ENCODE data around the gene ALDH1A3.

The ALDH1A3 gene

DNA sequence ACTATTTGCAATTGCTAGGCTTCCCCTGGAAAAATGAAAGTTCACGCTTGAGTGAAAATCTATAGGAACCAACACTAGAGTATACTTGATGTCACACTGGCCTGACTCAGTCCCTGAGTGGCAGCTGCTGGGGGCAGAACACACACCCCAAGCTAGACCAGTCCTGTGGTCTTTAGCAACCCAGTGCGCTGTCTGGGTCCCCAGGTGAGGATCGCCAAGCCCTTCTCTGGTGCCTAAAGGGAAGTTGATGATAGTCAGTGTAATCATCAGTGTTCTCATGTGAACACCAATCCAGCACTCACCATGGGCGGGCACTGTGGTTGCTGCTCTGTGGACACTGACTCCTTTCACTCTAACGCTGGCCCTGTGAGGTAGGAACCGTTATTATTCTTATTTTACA, 11.2 kb downstream of the ALDH1A3 start:
- no peak for DNase-seq (ENCODE audit: low read depth)
- TF ChIP-seq, protein P1, sequence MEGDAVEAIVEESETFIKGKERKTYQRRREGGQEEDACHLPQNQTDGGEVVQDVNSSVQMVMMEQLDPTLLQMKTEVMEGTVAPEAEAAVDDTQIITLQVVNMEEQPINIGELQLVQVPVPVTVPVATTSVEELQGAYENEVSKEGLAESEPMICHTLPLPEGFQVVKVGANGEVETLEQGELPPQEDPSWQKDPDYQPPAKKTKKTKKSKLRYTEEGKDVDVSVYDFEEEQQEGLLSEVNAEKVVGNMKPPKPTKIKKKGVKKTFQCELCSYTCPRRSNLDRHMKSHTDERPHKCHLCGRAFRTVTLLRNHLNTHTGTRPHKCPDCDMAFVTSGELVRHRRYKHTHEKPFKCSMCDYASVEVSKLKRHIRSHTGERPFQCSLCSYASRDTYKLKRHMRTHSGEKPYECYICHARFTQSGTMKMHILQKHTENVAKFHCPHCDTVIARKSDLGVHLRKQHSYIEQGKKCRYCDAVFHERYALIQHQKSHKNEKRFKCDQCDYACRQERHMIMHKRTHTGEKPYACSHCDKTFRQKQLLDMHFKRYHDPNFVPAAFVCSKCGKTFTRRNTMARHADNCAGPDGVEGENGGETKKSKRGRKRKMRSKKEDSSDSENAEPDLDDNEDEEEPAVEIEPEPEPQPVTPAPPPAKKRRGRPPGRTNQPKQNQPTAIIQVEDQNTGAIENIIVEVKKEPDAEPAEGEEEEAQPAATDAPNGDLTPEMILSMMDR (conservative IDR thresholded peaks at IDR 0.05; ENCODE audit: low read depth, low read length), result no peak

DNA sequence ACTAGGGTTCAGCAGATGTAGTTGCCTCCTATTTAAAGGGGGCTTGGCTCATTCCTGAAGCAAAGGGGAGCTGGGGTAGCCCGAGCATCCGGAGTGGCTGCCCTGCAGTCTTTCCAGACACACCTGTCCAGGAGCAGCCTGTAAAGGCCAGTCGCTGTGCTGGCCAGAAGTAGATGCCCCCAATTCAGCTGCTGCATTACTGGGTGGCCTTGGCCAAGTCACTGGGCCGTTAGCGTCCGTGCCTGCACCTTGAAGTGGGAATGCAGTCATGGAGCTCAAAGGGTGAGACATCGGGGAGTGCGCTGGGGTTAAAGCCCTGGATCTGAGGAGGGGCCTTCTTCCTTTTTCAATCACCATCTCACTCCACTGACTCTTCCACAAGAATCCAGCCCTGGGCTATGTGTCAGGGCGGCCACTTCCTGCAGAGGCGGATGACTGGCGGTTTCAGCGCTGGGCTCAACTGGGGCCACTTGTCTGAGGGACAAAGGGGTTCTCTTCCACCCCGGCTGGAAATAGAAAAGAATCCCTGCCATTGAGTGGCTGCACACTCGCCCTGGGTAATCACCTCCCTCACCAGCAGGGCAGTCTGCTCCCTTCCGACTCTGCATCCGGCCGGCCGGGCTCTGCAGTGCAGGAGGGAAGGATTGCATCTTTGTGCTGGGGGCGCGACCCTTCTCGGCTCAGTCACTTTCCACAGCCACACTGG, 11.8 kb downstream of the ALDH1A3 start:
- peak; percentile 13 for DNase-seq (ENCODE audit: low read depth)

More for the DNA sequence above, 11.2 kb downstream of the ALDH1A3 start:
- H3K4me3 ChIP-seq (ENCODE audit: low read depth, low read length), result no peak overlapping the region

DNA sequence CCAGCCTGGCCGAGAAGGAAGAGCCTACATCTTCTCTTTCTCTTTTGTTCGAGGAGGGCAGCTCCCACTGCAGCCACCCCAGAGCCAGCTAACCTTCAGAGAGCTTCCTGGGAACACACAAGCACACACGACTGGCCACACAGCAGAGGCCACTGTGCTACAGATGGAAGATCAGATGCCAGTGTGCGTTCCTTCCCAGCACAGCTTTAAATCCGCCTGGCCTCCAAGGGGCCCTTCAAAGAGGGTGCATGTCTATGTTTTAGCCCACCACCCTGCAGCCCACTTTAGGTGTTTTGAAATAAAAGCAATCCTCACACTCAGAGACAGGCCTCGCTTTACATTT, 12.4 kb downstream of the ALDH1A3 start:
- no peak for DNase-seq (ENCODE audit: low read depth)
- TF ChIP-seq, protein P1 (conservative IDR thresholded peaks at IDR 0.05; ENCODE audit: low read depth, low read length), result no peak
- H3K4me3 ChIP-seq (ENCODE audit: low read depth, low read length), result no peak overlapping the region

More for the DNA sequence above, 11.8 kb downstream of the ALDH1A3 start:
- TF ChIP-seq, protein P1 (conservative IDR thresholded peaks at IDR 0.05; ENCODE audit: low read depth, low read length), result no peak
- no peak overlapping the region for H3K4me3 ChIP-seq (ENCODE audit: low read depth, low read length)

DNA sequence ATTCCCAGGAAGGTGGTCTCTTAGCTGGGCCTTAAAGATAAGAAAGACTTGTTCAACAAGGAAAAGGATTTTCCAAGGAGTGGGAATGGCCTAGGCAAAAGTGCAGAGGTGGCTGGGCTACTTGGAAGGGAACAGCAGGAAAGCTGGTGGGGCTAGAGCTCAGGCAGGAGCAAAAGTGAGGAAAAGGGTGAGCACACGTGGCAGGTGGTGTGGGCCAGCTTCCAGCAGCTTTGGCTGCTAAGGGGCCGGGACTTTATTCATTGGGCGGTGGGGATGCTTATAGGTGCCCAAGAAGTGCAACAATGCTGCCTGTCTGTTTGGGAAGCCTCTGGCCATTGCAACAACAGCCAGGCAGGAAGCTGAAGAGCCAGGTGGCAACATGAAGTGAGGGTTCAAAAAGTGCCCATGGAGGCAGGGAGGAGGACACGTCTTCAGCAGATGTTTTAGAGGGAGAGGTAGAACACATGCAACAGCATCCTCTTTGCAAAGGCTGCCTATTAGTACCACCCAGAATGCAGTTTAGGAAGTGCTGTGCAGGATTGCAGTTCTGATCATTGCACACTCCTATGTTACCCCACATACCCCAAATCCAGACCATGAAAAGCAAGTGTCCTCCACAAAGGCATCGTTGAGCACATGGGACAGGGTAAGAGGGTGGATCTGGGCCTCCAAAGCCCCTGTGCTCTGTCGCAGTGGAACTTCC, 13.8 kb downstream of the ALDH1A3 start:
- TF ChIP-seq, protein P1 (conservative IDR thresholded peaks at IDR 0.05; ENCODE audit: low read depth, low read length), result no peak
- DNase-seq (ENCODE audit: low read depth), result no peak
- no peak overlapping the region for H3K4me3 ChIP-seq (ENCODE audit: low read depth, low read length)

DNA sequence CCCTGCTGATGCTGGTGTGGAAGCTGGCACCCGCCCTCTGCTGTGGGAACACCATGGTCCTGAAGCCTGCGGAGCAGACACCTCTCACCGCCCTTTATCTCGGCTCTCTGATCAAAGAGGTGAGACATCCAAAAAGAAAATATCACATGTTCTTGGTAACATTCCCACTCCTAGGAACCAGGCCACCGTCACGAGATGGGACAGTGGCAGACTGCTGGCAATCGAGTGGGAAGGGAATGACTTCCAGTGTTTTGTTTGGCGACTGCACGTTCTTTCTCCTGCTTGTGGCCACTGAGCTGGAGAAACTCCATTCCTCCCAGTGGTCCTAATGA, 14.3 kb downstream of the ALDH1A3 start:
- DNase-seq (ENCODE audit: low read depth), result no peak
- TF ChIP-seq, protein P1 (conservative IDR thresholded peaks at IDR 0.05; ENCODE audit: low read depth, low read length), result no peak
- H3K4me3 ChIP-seq (ENCODE audit: low read depth, low read length), result no peak overlapping the region

DNA sequence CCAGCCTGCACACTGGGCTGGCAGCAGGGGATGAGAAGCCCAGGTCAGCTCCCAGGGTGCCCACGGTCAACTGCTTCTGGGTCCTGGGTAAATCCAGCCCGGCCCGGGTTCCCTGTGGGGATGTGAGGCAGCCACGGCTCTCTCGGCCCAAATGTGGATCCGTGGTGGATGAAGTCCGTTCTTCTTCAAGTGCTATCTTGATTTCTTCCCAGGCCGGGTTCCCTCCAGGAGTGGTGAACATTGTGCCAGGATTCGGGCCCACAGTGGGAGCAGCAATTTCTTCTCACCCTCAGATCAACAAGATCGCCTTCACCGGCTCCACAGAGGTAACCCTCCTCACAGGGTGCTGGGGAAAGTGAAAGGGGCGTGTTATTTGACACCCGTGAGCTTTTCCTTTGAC, 16.1 kb downstream of the ALDH1A3 start:
- no peak overlapping the region for H3K4me3 ChIP-seq (ENCODE audit: low read depth, low read length)
- TF ChIP-seq, protein P1 (conservative IDR thresholded peaks at IDR 0.05; ENCODE audit: low read depth, low read length), result no peak
- DNase-seq (ENCODE audit: low read depth), result no peak

Measured in choroid plexus epithelial cell (primary cell).